GM23248 (cell line): ENCODE data around the gene CLCNKB. TPM values are rescaled to one million over a fixed set of nuclear protein-coding genes. Genes with fewer than 3 reads are reported as not detected.
"Not testable (repeated sequence)": the region's sequence is repeated elsewhere in the genome, so short reads cannot be mapped to it uniquely, and the experiment has no call there.

Source experiments
- DNase-seq: peaks from one replicate; pipeline ENCODE4 v3.0.0-alpha.2; 2015
- H2AFZ ChIP-seq: fragments of 200-600 bp; sonication (generic); 2 replicates; pipeline ENCODE4 v1.6.1; 2016; ENCODE audit warnings: antibody characterized with exemption
- H3F3A ChIP-seq: fragments of 200-600 bp; sonication (generic); 2 replicates; pipeline ENCODE4 v1.6.1; 2016; ENCODE audit warnings: mild to moderate bottlenecking, antibody characterized with exemption, mixed run types; ENCODE audit not compliant: insufficient read depth
- H3K27ac ChIP-seq: fragments of 200-600 bp; sonication (generic); 2 replicates; pipeline ENCODE4 v1.5.1; 2016; ENCODE audit warnings: mild to moderate bottlenecking
- H3K27me3 ChIP-seq: fragments of 200-600 bp; sonication (generic); replicated peaks from 2 replicates; pipeline ENCODE4 v1.6.1; 2016; ENCODE audit warnings: mild to moderate bottlenecking; ENCODE audit not compliant: insufficient read depth
- H3K36me3 ChIP-seq: fragments of 200-600 bp; sonication (generic); 2 replicates; pipeline ENCODE4 v1.6.1; 2016; ENCODE audit warnings: low read depth, mild to moderate bottlenecking
- H3K4me1 ChIP-seq: fragments of 200-600 bp; sonication (generic); 2 replicates; pipeline ENCODE4 v1.6.1; 2016; ENCODE audit warnings: mild to moderate bottlenecking; ENCODE audit not compliant: insufficient read depth
- H3K4me2 ChIP-seq: fragments of 200-600 bp; sonication (generic); one replicate; pipeline ENCODE4 v1.6.1; 2016; ENCODE audit warnings: mild to moderate bottlenecking; ENCODE audit not compliant: unreplicated experiment
- H3K4me3 ChIP-seq: fragments of 200-600 bp; sonication (generic); 2 replicates; pipeline ENCODE4 v1.5.1; 2016; ENCODE audit warnings: mild to moderate bottlenecking
- H3K79me2 ChIP-seq: fragments of 200-600 bp; sonication (generic); 2 replicates; pipeline ENCODE4 v1.6.1; 2016; ENCODE audit warnings: mild to moderate bottlenecking; ENCODE audit not compliant: insufficient read depth
- H3K9ac ChIP-seq: fragments of 200-600 bp; sonication (generic); 2 replicates; pipeline ENCODE4 v1.6.1; 2016; ENCODE audit warnings: mild to moderate bottlenecking
- H3K9me2 ChIP-seq: fragments of 200-600 bp; sonication (generic); 2 replicates; pipeline ENCODE4 v1.6.1; 2016; ENCODE audit warnings: mixed run types, mild to moderate bottlenecking, moderate library complexity; ENCODE audit not compliant: insufficient read depth
- H3K9me3 ChIP-seq: fragments of 200-600 bp; sonication (generic); one replicate; pipeline ENCODE4 v1.6.1; 2017; ENCODE audit warnings: low read depth
- H4K20me1 ChIP-seq: fragments of 200-600 bp; sonication (generic); 2 replicates; pipeline ENCODE4 v1.6.0; 2016; ENCODE audit not compliant: insufficient read depth
- EZH2 ChIP-seq: fragments of 200-600 bp; sonication (generic); IDR thresholded peaks from 2 replicates; pipeline ENCODE4 v1.6.1; 2018; ENCODE audit warnings: antibody characterized with exemption, mild to moderate bottlenecking; ENCODE audit not compliant: insufficient read depth, poor library complexity, severe bottlenecking
- EZH2phosphoT487 ChIP-seq: fragments of 200-600 bp; sonication (generic); IDR thresholded peaks from 2 replicates; pipeline ENCODE4 v1.6.1; 2018; ENCODE audit warnings: antibody characterized with exemption, moderate library complexity, mild to moderate bottlenecking, low read depth; ENCODE audit not compliant: insufficient read depth
- WGBS, 2 experiments: methylation state at CpG; one replicate each; pipeline ENCODE4 v1.1.6; 2015 to 2017; ENCODE audit warnings: low lambda C conversion rate in 2 of 2, low coverage in 1 of 2; ENCODE audit errors: missing lambda C conversion rate in 2 of 2; 5-methylcytosine and 5-hydroxymethylcytosine counted together
- in situ Hi-C: fragments of 300-500 bp; cut with MboI; formaldehyde crosslinking; loops from 2 replicates; pipeline ENCODE4 v1.15.0; 2020
- polyA plus RNA-seq: library from polyadenylated mRNA; unstranded; fragments of >200 nt; fragmentation: Nextera tagmentation; extraction: Ambion mirVana; gene quantifications from 2 replicates; pipeline ENCODE4 v1.2.1, GENCODE V29; 2016
- total RNA-seq: library from RNA; depleted of rRNA; stranded (reverse); fragments of >200 nt; shearing (Covaris generic); gene quantifications from 2 replicates; pipeline ENCODE4 v1.2.3, GENCODE V29; 2014

Gene CLCNKB
- total and polyA plus RNA-seq, 2 experiments from 2014 or later, result not detected

DNA sequence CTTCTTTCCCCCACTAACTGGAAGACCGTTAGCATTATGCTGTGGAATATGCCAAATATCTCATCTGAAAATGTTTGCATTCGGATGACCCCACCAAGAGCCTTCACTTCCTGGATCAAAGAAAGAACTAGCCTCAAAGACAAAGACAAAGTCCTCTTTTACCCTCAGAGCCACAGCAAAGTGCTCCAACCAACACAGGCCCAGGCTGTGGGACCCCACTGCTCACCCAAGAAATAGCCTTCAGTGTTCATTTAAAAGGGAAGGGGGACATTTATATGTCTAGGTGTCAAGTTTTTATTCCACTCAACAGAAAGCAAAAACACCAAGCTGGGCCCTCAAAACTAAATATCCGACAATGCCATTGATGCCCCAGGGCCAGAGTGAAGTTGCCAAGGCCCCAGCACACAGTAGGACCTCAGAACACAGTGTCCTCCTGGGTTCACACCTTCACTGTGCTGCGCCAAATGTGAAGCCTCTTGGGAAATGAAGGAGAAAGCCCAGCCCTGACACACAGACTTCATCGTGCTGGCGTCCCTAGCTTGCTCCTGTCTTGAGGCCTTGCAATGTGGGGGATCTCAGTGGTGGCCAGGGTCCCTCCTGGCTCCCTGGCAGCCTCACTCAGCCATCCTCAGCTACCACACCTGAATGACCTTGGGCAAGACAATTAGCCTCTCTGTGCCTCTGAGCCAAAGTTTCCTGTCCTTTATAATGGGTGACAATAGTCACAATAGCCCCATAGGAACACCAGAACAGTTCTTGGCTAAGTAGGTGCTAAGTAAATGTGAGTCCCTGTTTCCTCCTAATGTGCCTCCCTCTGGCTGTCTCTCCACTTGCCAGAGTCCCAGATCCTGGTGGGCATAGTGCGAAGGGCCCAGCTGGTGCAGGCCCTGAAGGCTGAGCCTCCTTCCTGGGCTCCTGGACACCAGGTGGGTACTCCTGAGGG lies 11.3 kb downstream of the CLCNKB start:
- H2AFZ ChIP-seq, result no peak overlapping the region
- DNase-seq, result no peak
- WGBS, 2 experiments, result 64 to 69% methylated on average over 7 of the region's 7 CpGs

DNA sequence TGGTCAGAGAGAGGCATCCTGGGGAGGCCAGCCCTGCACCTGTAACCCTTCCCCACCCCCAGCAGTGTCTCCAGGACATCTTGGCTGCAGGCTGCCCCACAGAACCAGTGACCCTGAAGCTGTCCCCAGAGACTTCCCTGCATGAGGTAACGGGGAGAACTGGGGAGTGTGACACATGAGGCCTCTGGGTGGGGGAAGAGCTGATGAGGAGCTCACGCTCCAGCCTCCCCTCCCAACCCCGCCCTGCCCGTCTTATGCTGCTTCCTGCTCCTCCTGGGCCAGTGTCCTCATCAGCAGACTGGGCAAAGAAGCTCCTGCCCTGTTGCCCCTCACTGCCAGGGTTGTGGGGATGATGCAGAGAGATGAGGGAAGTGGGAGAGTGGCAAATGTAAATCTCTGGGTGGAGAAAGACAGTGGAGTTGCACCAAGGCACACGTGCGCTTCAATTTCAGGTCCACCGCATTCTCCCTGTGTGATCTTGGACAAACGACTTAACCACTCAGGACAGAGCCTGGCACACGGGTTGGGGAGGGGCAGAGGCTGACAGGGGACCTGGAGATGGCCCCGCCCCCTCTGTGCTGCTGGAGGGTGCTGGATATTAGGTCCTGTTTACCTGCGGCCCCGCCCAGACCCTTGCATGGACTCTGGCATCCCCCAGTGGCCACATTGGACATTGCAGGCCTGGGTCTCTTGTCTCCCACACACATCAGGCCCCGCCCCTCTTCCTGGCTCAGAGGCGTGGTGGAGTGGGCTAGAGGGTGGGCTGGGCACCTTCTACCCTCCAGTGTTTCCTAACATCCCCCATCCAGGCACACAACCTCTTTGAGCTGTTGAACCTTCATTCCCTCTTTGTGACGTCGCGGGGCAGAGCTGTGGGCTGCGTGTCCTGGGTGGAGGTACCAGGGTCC lies 12.3 kb downstream of the CLCNKB start:
- in situ Hi-C loops, result no loop called here
- peak; percentile 72 for DNase-seq
- H4K20me1 ChIP-seq, result no peaks in the 10 kb centered on the region
- H3K36me3 ChIP-seq, result no peaks in the 10 kb centered on the region
- no peak overlapping the region for H2AFZ ChIP-seq
- no peak overlapping the region for H3K4me3 ChIP-seq
- H3F3A ChIP-seq, result no peaks in the 10 kb centered on the region
- no peaks in the 10 kb centered on the region for H3K9me3 ChIP-seq
- H3K9me2 ChIP-seq, result no peaks in the 10 kb centered on the region
- TF ChIP-seq EZH2 (no peak), EZH2phosphoT487 (no peak)
- WGBS, 2 experiments, result 34 to 37% methylated on average over 16 to 17 of the region's 18 CpGs
- H3K4me1 ChIP-seq, result no peaks in the 10 kb centered on the region
- H3K27ac ChIP-seq, result no peak overlapping the region
- no peak overlapping the region for H3K4me2 ChIP-seq
- no peaks in the 10 kb centered on the region for H3K27me3 ChIP-seq
- no peak overlapping the region for H3K9ac ChIP-seq
- H3K79me2 ChIP-seq, result no peaks in the 10 kb centered on the region

More for the DNA sequence above, 11.3 kb downstream of the CLCNKB start:
- H3K4me1 ChIP-seq, result no peaks in the 10 kb centered on the region
- H3K9me2 ChIP-seq, result no peaks in the 10 kb centered on the region
- no peak overlapping the region for H3K27ac ChIP-seq
- no peak overlapping the region for H3K4me2 ChIP-seq
- no peaks in the 10 kb centered on the region for H3F3A ChIP-seq
- H3K9ac ChIP-seq, result no peak overlapping the region
- H3K9me3 ChIP-seq, result no peaks in the 10 kb centered on the region
- TF ChIP-seq EZH2phosphoT487, result no peak
- TF ChIP-seq EZH2, result no peak
- H3K4me3 ChIP-seq, result no peak overlapping the region
- no peaks in the 10 kb centered on the region for H3K27me3 ChIP-seq
- no peaks in the 10 kb centered on the region for H3K36me3 ChIP-seq
- no peaks in the 10 kb centered on the region for H3K79me2 ChIP-seq
- no peaks in the 10 kb centered on the region for H4K20me1 ChIP-seq
- in situ Hi-C loops, result no loop called here

DNA sequence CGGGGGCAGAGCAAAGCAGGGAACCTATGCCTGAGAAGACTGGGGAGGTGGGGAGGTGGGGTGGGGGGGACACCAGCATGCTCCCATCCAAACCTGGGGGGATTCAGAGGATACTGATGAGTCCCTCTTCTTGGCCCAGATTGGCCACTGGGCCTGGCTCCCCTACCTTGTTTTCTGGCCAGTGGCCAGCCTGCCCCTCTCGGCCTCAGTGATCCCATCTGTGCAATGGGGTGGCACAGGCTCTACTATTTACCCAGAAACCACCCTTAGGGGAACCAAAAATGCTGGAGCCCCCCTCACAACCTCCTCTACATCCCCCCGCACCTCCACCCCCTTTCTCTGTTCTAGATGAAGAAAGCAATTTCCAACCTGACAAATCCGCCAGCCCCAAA lies 12.9 kb downstream of the CLCNKB start:
- H3K27me3 ChIP-seq, H3K4me2 ChIP-seq, DNase-seq, H3K79me2 ChIP-seq, H3K27ac ChIP-seq, H3K4me1 ChIP-seq, H3K4me3 ChIP-seq, H2AFZ ChIP-seq, H3K36me3 ChIP-seq, in situ Hi-C loops, H4K20me1 ChIP-seq, H3K9me2 ChIP-seq, H3F3A ChIP-seq, H3K9ac ChIP-seq, H3K9me3 ChIP-seq: not testable (repeated sequence)
- 28 to 47% methylated on average over 3 of the region's 4 CpGs for WGBS, 2 experiments

DNA sequence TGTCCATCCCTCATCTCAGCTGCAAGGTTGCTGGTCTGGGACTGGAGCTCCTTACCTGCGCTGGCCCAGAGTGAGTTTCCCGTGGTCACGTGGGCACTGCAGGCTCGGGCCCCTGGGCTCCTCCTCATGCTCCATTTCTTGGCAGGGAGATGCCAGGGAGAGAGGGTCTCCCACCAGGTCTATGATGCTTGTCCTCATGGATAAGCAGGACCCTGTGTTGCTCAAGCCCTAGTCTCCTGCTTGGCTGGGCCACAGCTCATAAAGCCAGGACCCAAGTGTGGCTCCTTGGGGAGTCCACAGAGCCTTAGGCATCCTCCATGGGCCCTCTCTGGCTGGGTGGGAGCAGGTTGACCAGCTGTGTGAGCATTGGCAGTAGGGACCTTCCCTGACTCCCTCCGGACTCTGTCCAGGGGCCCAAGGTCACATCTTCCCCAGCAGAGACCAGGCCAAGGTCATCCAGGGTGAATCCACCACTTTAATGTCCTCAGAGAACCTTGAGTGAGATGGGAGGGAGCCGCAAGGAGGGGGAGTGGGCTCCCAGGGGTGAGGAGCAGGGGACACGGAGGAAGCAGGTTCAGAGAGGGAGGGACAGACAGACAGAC lies 13.8 kb downstream of the CLCNKB start:
- H4K20me1 ChIP-seq, DNase-seq, H3K4me2 ChIP-seq, H3K27me3 ChIP-seq, H3K9ac ChIP-seq, H3K9me3 ChIP-seq, H3K4me3 ChIP-seq, H3K4me1 ChIP-seq, H3F3A ChIP-seq, H2AFZ ChIP-seq, H3K27ac ChIP-seq, H3K36me3 ChIP-seq, H3K79me2 ChIP-seq, in situ Hi-C loops, H3K9me2 ChIP-seq: not testable (repeated sequence)
- WGBS, 2 experiments, result 72 to 78% methylated on average over 7 of the region's 7 CpGs

DNA sequence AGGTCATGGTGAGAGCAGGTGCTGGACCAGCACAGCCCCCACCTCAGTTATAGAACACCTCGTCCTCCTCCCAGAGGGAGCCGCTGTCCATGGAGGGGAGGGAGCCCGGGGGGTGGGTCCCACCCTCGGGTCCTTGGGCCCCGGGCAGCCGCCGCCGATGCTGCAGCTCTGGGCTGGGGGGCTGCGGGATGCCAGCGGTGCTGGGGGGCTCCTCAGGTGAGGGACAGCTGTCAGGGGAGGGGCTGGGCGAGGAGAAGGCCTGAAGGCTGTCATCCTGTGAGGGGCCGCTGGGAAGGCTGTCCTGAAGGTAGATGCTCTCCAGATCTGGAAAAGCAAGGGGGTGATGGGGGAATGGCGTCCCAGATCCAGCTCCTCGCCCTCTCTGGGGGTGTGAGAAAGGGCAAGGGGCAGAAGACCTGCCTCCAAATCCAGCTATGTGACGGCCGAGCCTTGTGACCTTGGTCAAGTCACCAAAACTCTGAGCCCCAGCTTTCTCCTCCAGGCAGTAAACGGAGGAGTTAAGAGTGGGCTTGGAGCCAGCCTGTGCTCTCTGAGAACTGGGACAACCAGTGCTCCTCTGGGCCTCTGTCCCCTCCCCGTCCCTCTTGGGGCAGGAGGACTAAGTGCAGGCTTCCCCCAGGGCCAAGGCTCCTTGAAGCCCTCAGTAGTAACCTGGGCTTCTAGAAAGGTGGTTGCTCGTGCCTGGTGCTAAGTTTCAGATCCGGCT lies 15.0 kb downstream of the CLCNKB start:
- H3K4me3 ChIP-seq, H3K36me3 ChIP-seq, H3K9me3 ChIP-seq, DNase-seq, H3K4me1 ChIP-seq, in situ Hi-C loops, H3K27ac ChIP-seq, H3K9me2 ChIP-seq, H3F3A ChIP-seq, H3K79me2 ChIP-seq, H3K27me3 ChIP-seq, H2AFZ ChIP-seq, H4K20me1 ChIP-seq, H3K9ac ChIP-seq, H3K4me2 ChIP-seq: not testable (repeated sequence)
- WGBS, 2 experiments, result 56 to 58% methylated on average over 5 to 15 of the region's 20 CpGs
